ENCODE data around the gene FCAMR.

The FCAMR gene

DNA sequence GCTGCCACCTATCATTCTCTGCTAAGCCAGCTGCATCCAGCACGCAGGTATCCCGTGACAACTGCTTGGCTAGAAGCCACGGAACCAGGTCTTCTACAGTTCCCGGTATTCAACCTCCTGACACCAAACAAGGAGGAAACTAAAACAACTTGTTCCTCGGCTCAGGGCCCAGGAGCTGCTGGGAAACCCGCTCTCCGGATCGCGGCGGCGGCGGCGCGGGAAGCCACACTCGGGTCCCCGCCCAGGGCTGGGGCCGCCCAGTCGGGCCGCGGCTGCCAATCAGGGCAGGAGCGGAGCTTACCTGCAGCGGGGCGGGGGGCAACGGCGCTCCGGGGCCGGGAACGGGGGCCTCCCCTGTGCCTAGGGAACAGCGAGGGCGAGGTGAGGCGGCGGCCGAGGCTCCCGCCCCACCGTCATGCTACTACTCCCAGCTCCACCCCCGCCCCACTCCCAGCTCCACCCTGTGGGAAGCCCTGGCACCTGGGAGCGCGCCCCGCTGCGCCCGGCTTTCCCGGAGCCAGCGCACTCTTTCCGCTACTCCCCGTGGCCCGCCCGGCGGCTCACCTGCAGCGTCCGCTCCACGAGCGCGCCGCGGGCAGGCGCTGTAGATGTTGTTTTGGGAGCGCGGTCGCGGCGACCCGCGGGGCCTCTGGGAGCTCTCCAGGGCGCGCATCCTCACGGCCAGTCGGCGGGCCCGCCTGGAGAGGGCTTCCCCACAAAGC lies 60.9 kb downstream of the FCAMR start:
- Histone ChIP-seq H3K27me3 (ENCODE audit: control insufficient read depth, insufficient read depth, low read length) (no peaks in the 10 kb centered on the region; the same call in 1 of the 2 replicates), H3K4me3 (ENCODE audit: low read length) (peak overlapping the region; percentile 62; the same call in 1 of the 2 replicates), H3K27ac (ENCODE audit: low read length) (no peak overlapping the region), H3K4me1 (ENCODE audit: control insufficient read depth, insufficient read depth, low read length) (peaks cover 1% of the 10 kb centered on the region; the same call in 1 of the 2 replicates), H3K36me3 (ENCODE audit: control insufficient read depth, insufficient read depth, low read length) (no peaks in the 10 kb centered on the region), H3K9me3 (ENCODE audit: control insufficient read depth, insufficient read depth, low read length) (no peaks in the 10 kb centered on the region)
- no CpG with 5 or more reads among the region's 69 CpGs for whole genome bisulfite sequencing (ENCODE audit: insufficient coverage, insufficient read length)
- no peak for DNase-seq (ENCODE audit: low read depth, low spot score)

GRCh38 chr1:206908038-206908437 lies 62.2 kb downstream of the FCAMR start:
- Histone ChIP-seq H3K4me3 (ENCODE audit: low read length) (no peak overlapping the region), H3K9me3 (ENCODE audit: control insufficient read depth, insufficient read depth, low read length) (no peaks in the 10 kb centered on the region), H3K27me3 (ENCODE audit: control insufficient read depth, insufficient read depth, low read length) (no peaks in the 10 kb centered on the region; the same call in 1 of the 2 replicates), H3K36me3 (ENCODE audit: control insufficient read depth, insufficient read depth, low read length) (no peaks in the 10 kb centered on the region), H3K4me1 (ENCODE audit: control insufficient read depth, insufficient read depth, low read length) (peaks cover 1% of the 10 kb centered on the region; the same call in 1 of the 2 replicates), H3K27ac (ENCODE audit: low read length) (no peak overlapping the region)
- no peak for DNase-seq (ENCODE audit: low read depth, low spot score)
- WGBS (ENCODE audit: insufficient coverage, insufficient read length), result no CpG with 5 or more reads among the region's 10 CpGs

Data from iPS DF 6.9 (cell line).